WTC11 (cell line): ENCODE data around the gene ARHGDIG. TPM values are rescaled to one million over a fixed set of nuclear protein-coding genes. Genes with fewer than 3 reads are reported as not detected.

Source experiments
- ATAC-seq: fragments of 200-7000 bp; cut with Tn5 transposase; 2 replicates; pipeline ENCODE4 v1.10.0; 2021; ENCODE audit warnings: mild to moderate bottlenecking, moderate library complexity
- CTCF ChIA-PET: fragments of 300-600 bp; sonication (Branson Sonifier 250); formaldehyde crosslinking; loops from one replicate; lab custom pipeline; 2021; ENCODE audit warnings: antibody characterized with exemption; lab: Charles Lee
- POLR2A ChIA-PET: fragments of 350-600 bp; sonication (Branson Sonifier 250); formaldehyde crosslinking; loops from one replicate; lab custom pipeline; 2021; ENCODE audit warnings: antibody characterized with exemption; lab: Charles Lee
- DNase-seq: peaks from one replicate; pipeline ENCODE4 v3.0.0; 2021; ENCODE audit warnings: low spot score
- H3K27ac Mint-ChIP-seq: 2 replicates; pipeline ENCODE4 v1.8.0; 2021; ENCODE audit warnings: mixed read lengths
- H3K27me3 Mint-ChIP-seq: 2 replicates; pipeline ENCODE4 v1.8.0; 2021; ENCODE audit warnings: low read depth, mild to moderate bottlenecking, moderate library complexity, mixed read lengths
- H3K36me3 Mint-ChIP-seq: 2 replicates; pipeline ENCODE4 v1.8.0; 2021; ENCODE audit warnings: mixed read lengths
- H3K4me1 Mint-ChIP-seq: 2 replicates; pipeline ENCODE4 v1.8.0; 2022; ENCODE audit warnings: mixed read lengths
- H3K4me3 Mint-ChIP-seq: 2 replicates; pipeline ENCODE4 v1.8.0; 2021; ENCODE audit warnings: mild to moderate bottlenecking, moderate library complexity, mixed read lengths
- H3K9me3 Mint-ChIP-seq: 2 replicates; pipeline ENCODE4 v1.8.0; 2021; ENCODE audit warnings: mixed read lengths
- AFF4 ChIP-seq: sonication (generic); formaldehyde crosslinking; IDR thresholded peaks from 2 replicates; pipeline ENCODE4 v1.8.1; 2023; ENCODE audit warnings: mild to moderate bottlenecking, missing genetic modification reagents, borderline replicate concordance
- CDX4 ChIP-seq: fragments of 250-450 bp; sonication (Bioruptor Pico); IDR thresholded peaks from 2 replicates; pipeline ENCODE4 v1.9.0; 2021; ENCODE audit warnings: moderate library complexity, mild to moderate bottlenecking, inconsistent platforms, borderline replicate concordance
- CTCF ChIP-seq: fragments of 200-600 bp; IDR thresholded peaks from 2 replicates; pipeline ENCODE4 v1.8.0; 2022; ENCODE audit warnings: antibody characterized with exemption
- E2F1 ChIP-seq: sonication (generic); formaldehyde crosslinking; IDR thresholded peaks from 2 replicates; pipeline ENCODE4 v1.8.0; 2022; ENCODE audit warnings: mild to moderate bottlenecking, missing genetic modification reagents
- JAZF1 ChIP-seq: fragments of 250-450 bp; sonication (Bioruptor Pico); IDR thresholded peaks from 2 replicates; pipeline ENCODE4 v1.9.0; 2021; ENCODE audit warnings: moderate library complexity, mild to moderate bottlenecking, inconsistent platforms
- MAX ChIP-seq: sonication (generic); formaldehyde crosslinking; IDR thresholded peaks from 2 replicates; pipeline ENCODE4 v1.8.0; 2022; ENCODE audit warnings: mild to moderate bottlenecking, missing genetic modification reagents
- MLX ChIP-seq: sonication (generic); formaldehyde crosslinking; IDR thresholded peaks from 2 replicates; pipeline ENCODE4 v1.8.1; 2023; ENCODE audit warnings: mild to moderate bottlenecking, missing genetic modification reagents, moderate library complexity
- MYBL2 ChIP-seq: sonication (generic); formaldehyde crosslinking; IDR thresholded peaks from 2 replicates; pipeline ENCODE4 v1.8.1; 2023; ENCODE audit warnings: mild to moderate bottlenecking, moderate library complexity, missing genetic modification reagents
- NFATC4 ChIP-seq: fragments of 250-450 bp; sonication (Bioruptor Pico); IDR thresholded peaks from 2 replicates; pipeline ENCODE4 v1.9.0; 2021; ENCODE audit warnings: mild to moderate bottlenecking
- NFYB ChIP-seq: sonication (generic); formaldehyde crosslinking; conservative IDR thresholded peaks from 2 replicates; pipeline ENCODE4 v1.8.0; 2022; ENCODE audit warnings: low read depth, missing genetic modification reagents
- PRDM15 ChIP-seq: sonication (generic); formaldehyde crosslinking; IDR thresholded peaks from 2 replicates; pipeline ENCODE4 v1.8.0; 2022; ENCODE audit warnings: missing genetic modification reagents
- TEAD1 ChIP-seq: sonication (generic); formaldehyde crosslinking; IDR thresholded peaks from 2 replicates; pipeline ENCODE4 v1.8.0; 2022; ENCODE audit warnings: mild to moderate bottlenecking, missing genetic modification reagents
- USF2 ChIP-seq: sonication (generic); formaldehyde crosslinking; IDR thresholded peaks from 2 replicates; pipeline ENCODE4 v1.8.1; 2023; ENCODE audit warnings: mild to moderate bottlenecking, missing genetic modification reagents, moderate library complexity
- ZNF121 ChIP-seq: sonication (generic); formaldehyde crosslinking; IDR thresholded peaks from 2 replicates; pipeline ENCODE4 v1.8.0; 2023; ENCODE audit warnings: missing genetic modification reagents
- ZNF138 ChIP-seq: sonication (generic); formaldehyde crosslinking; conservative IDR thresholded peaks from 2 replicates; pipeline ENCODE4 v1.8.1; 2022; ENCODE audit warnings: mild to moderate bottlenecking, moderate library complexity, missing genetic modification reagents
- ZNF281 ChIP-seq: sonication (generic); formaldehyde crosslinking; IDR thresholded peaks from 2 replicates; pipeline ENCODE4 v1.8.0; 2023; ENCODE audit warnings: mild to moderate bottlenecking, missing genetic modification reagents
- total RNA-seq: library from RNA; stranded (reverse); gene quantifications from 3 replicates; pipeline ENCODE4 v1.2.3, GENCODE V29; 2021

The ARHGDIG gene
- total RNA-seq, 1 experiment from 2014 or later = 4.0 TPM

GRCh38 chr16:278863-279366 is 1.5 kb upstream of the ARHGDIG start:
- H3K27ac Mint-ChIP-seq = no peak overlapping the region
- CTCF ChIA-PET = interaction anchor here (1.0 to 2.6 kb wide), 7 partner anchors 74 to 304 kb away, joined by 3 to 15 read pairs (median 5); no protein-coding TSS in a partner anchor
- H3K36me3 Mint-ChIP-seq = no peaks in the 10 kb centered on the region
- no peak overlapping the region for H3K4me3 Mint-ChIP-seq
- TF ChIP-seq NFYB (CRISPR knock-in tag) (peak; percentile 69), MYBL2 (no peak), CTCF (no peak), ZNF138 (CRISPR knock-in tag) (no peak), E2F1 (CRISPR knock-in tag) (no peak), AFF4 (CRISPR knock-in tag) (no peak), PRDM15 (peak; percentile 92), NFATC4 (CRISPR knock-in tag) (no peak), JAZF1 (CRISPR knock-in tag) (no peak), MAX (CRISPR knock-in tag) (no peak), USF2 (CRISPR knock-in tag) (no peak), MLX (no peak), TEAD1 (CRISPR knock-in tag) (no peak), ZNF121 (no peak), CDX4 (no peak), ZNF281 (CRISPR knock-in tag) (no peak)
- H3K27me3 Mint-ChIP-seq = peaks cover 51% of the 10 kb centered on the region
- DNase-seq = no peak
- H3K4me1 Mint-ChIP-seq = no peaks in the 10 kb centered on the region; the same call in 1 of the 2 replicates
- no peaks in the 10 kb centered on the region for H3K9me3 Mint-ChIP-seq
- peak; percentile 22 for ATAC-seq
- POLR2A ChIA-PET = interaction anchor here (0.6 kb wide), 2 partner anchors 79 to 87 kb away, joined by 4 read pairs; no protein-coding TSS in a partner anchor
